HepG2 (cell line): Measurements from ENCODE around the gene ZNF865. TPM values are rescaled to one million over a fixed set of nuclear protein-coding genes. Genes with fewer than 3 reads are reported as not detected.

Experiments
- ASH2L ChIP-seq: fragments of 300-600, 200-600 bp; sonication (generic); IDR thresholded peaks from 2 replicates; pipeline ENCODE4 v1.7.0; 2017; ENCODE audit warnings: low read depth, mild to moderate bottlenecking, moderate library complexity, mixed read lengths, low read length; ENCODE audit not compliant: insufficient read length
- ATAD3A ChIP-seq: sonication (generic); formaldehyde crosslinking; IDR thresholded peaks from 2 replicates; pipeline ENCODE4 v1.4.0; 2020; ENCODE audit warnings: missing genetic modification reagents
- CCDC6 ChIP-seq: sonication (generic); formaldehyde crosslinking; IDR thresholded peaks from 2 replicates; pipeline ENCODE4 v1.8.1; 2022; ENCODE audit warnings: mild to moderate bottlenecking, missing genetic modification reagents, moderate library complexity
- EED ChIP-seq: sonication (generic); formaldehyde crosslinking; IDR thresholded peaks from 2 replicates; pipeline ENCODE4 v1.5.0; 2020; ENCODE audit warnings: mild to moderate bottlenecking, missing genetic modification reagents
- ETV5 ChIP-seq: IDR thresholded peaks from 2 replicates; pipeline ENCODE4 v1.6.1; 2018; ENCODE audit warnings: missing biosample characterization, missing genetic modification reagents, inconsistent platforms, borderline replicate concordance
- MED13 ChIP-seq: sonication (generic); formaldehyde crosslinking; IDR thresholded peaks from 2 replicates; pipeline ENCODE4 v1.5.0; 2020; ENCODE audit warnings: missing genetic modification reagents
- NFYC ChIP-seq: IDR thresholded peaks from 2 replicates; pipeline ENCODE4 v1.6.1; 2016; ENCODE audit warnings: missing genetic modification reagents, missing compliant biosample characterization
- SP1 ChIP-seq, 2 experiments: fragments of 450-650 bp in 1 of 2; sonication (generic) in 1 of 2; formaldehyde crosslinking in 1 of 2; IDR thresholded peaks; 2 replicates each; pipeline versions ENCODE4 v1.4.0 to v1.6.1; 2016 to 2020; ENCODE audit warnings: missing genetic modification reagents in 1 of 2
- TCF12 ChIP-seq, 2 experiments: fragments of 450-650 bp in 1 of 2; sonication (generic) in 1 of 2; formaldehyde crosslinking in 1 of 2; IDR thresholded peaks; 2 replicates each; pipeline versions ENCODE4 v1.6.1 to v1.8.0; 2017 to 2022; ENCODE audit warnings: antibody characterized with exemption in 1 of 2, mild to moderate bottlenecking in 1 of 2, missing genetic modification reagents in 1 of 2, moderate library complexity in 1 of 2
- ZFX ChIP-seq: sonication (generic); formaldehyde crosslinking; IDR thresholded peaks from 2 replicates; pipeline ENCODE4 v1.4.0; 2020; ENCODE audit warnings: mild to moderate bottlenecking, low read depth, missing genetic modification reagents, moderate library complexity
- ZNF335 ChIP-seq: sonication (generic); formaldehyde crosslinking; IDR thresholded peaks from 2 replicates; pipeline ENCODE4 v1.4.0; 2020; ENCODE audit warnings: missing genetic modification reagents
- ZNF557 ChIP-seq: sonication (generic); formaldehyde crosslinking; IDR thresholded peaks from 2 replicates; pipeline ENCODE4 v1.4.0; 2020; ENCODE audit warnings: missing genetic modification reagents
- ZNF768 ChIP-seq: sonication (generic); formaldehyde crosslinking; IDR thresholded peaks from 2 replicates; pipeline ENCODE4 v1.4.0; 2020; ENCODE audit warnings: missing genetic modification reagents
- ZNF792 ChIP-seq: IDR thresholded peaks from 2 replicates; pipeline ENCODE4 v1.6.1; 2016
- polyA plus RNA-seq, 8 experiments: library from polyadenylated mRNA; depleted of rRNA in 3 of 8; stranded (reverse) in 7 of 8; unstranded in 1 of 8; fragments of >200 nt; fragmentation: Illumina TruSeq in 4 of 8; extraction: Trizol in 4 of 8; gene quantifications; 2 replicates each; pipeline versions ENCODE4 v1.2.1 to v1.2.3, GENCODE V29; 2011 to 2016; ENCODE audit warnings: low read depth in 4 of 8, missing spikeins in 1 of 8, mixed read lengths in 1 of 8; ENCODE audit not compliant: insufficient read depth in 1 of 8
- total RNA-seq, 5 experiments: library from RNA; depleted of rRNA; stranded (reverse); fragments of >200 nt; fragmentation: Illumina TruSeq; extraction: Trizol; gene quantifications; 2 replicates each; pipeline ENCODE4 v1.2.3, GENCODE V29; 2016; ENCODE audit warnings: low read depth in 1 of 5
- TF ChIP-seq, protein P1 (sequence below): sonication (generic); formaldehyde crosslinking; IDR thresholded peaks from 2 replicates; pipeline ENCODE4 v1.8.1; 2023; ENCODE audit warnings: mild to moderate bottlenecking, inconsistent platforms, moderate library complexity, missing genetic modification reagents, borderline replicate concordance
- TF ChIP-seq, protein P2 (sequence below): sonication (generic); formaldehyde crosslinking; IDR thresholded peaks from 2 replicates; pipeline ENCODE4 v1.8.0; 2022; ENCODE audit warnings: missing genetic modification reagents, mild to moderate bottlenecking, borderline replicate concordance
- TF ChIP-seq, protein P3 (sequence below): sonication (generic); formaldehyde crosslinking; IDR thresholded peaks from 2 replicates; pipeline ENCODE4 v1.9.0; 2021; ENCODE audit warnings: missing genetic modification reagents, borderline replicate concordance
- TF ChIP-seq, protein P4 (sequence below): sonication (generic); formaldehyde crosslinking; IDR thresholded peaks from 2 replicates; pipeline ENCODE4 v1.9.0; 2022; ENCODE audit warnings: low read depth, missing genetic modification reagents

ZNF865 gene
- total and polyA plus RNA-seq, 2 of the 13 experiments (the other 11 are each of a cell fraction or from before 2014, with no cell fraction given): 0.93 to 1.0 TPM

DNA sequence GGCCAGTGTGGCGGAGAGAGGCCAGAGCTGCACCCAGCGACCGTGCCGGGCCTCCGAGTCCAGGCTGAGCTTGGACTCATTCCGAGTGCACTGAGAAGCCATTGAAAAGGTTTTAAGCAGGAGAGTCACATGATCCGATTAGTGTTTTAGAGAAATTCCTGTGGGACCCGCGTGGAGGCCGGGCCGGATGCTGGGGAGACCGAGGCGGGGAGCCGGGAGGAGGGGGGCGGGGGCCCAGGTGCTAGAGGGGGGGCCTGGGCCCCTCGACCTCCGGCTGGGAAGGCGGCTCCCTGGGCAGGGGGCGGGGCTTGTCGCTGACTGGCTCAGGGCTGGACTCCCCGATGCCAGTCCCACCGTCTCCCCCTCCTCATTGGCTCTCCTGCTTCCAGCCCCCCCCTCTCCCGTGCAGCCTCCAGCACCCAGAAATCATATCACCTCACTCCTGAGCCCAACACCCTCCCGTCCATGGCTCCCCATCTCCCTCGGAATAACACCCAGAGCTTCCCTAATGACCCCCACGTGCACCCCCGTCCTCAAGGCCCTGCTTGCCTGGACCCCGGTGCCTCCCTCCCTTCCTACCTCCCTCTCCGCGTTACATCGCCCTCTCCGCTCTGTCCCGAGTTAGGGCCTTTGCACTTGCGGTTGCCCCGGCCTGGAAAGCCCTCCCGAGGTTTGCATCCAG is 19.6 kb upstream of the ZNF865 start (continued):
- TF ChIP-seq ZNF768 (CRISPR knock-in tag): no peak
- peak; percentile 69; the same call in 1 of the 2 replicates for TF ChIP-seq ETV5 (CRISPR knock-in tag)
- TF ChIP-seq, protein P1, sequence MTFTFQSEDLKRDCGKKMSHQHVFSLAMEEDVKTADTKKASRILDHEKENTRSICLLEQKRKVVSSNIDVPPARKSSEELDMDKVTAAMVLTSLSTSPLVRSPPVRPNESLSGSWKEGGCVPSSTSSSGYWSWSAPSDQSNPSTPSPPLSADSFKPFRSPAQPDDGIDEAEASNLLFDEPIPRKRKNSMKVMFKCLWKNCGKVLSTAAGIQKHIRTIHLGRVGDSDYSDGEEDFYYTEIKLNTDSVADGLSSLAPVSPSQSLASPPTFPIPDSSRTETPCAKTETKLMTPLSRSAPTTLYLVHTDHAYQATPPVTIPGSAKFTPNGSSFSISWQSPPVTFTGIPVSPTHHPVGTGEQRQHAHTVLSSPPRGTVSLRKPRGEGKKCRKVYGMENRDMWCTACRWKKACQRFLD (CRISPR knock-in tag): no peak
- peak; percentile 65 for TF ChIP-seq ZFX (CRISPR knock-in tag)
- TF ChIP-seq, protein P2, sequence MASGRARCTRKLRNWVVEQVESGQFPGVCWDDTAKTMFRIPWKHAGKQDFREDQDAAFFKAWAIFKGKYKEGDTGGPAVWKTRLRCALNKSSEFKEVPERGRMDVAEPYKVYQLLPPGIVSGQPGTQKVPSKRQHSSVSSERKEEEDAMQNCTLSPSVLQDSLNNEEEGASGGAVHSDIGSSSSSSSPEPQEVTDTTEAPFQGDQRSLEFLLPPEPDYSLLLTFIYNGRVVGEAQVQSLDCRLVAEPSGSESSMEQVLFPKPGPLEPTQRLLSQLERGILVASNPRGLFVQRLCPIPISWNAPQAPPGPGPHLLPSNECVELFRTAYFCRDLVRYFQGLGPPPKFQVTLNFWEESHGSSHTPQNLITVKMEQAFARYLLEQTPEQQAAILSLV (CRISPR knock-in tag): 0 out of 2 replicates have a peak, but pooled peaks have one; percentile 54
- TF ChIP-seq MED13: no peak
- no peak for TF ChIP-seq ZNF335 (CRISPR knock-in tag)
- TF ChIP-seq ZNF557: no peak
- no peak for TF ChIP-seq TCF12 (IDR thresholded peaks at IDR 0.05)
- no peak for TF ChIP-seq TCF12 (CRISPR knock-in tag; IDR thresholded peaks at IDR 0.05)
- no peak for TF ChIP-seq SP1 (IDR thresholded peaks at IDR 0.05)
- TF ChIP-seq SP1 (CRISPR knock-in tag; IDR thresholded peaks at IDR 0.05): 0 out of 2 replicates have a peak, but pooled peaks have one; percentile 36
- TF ChIP-seq NFYC: peak; percentile 81
- no peak for TF ChIP-seq ATAD3A (CRISPR knock-in tag)
- peak; percentile 31 for TF ChIP-seq ASH2L
- no peak for TF ChIP-seq EED (CRISPR knock-in tag)
- TF ChIP-seq, protein P3, sequence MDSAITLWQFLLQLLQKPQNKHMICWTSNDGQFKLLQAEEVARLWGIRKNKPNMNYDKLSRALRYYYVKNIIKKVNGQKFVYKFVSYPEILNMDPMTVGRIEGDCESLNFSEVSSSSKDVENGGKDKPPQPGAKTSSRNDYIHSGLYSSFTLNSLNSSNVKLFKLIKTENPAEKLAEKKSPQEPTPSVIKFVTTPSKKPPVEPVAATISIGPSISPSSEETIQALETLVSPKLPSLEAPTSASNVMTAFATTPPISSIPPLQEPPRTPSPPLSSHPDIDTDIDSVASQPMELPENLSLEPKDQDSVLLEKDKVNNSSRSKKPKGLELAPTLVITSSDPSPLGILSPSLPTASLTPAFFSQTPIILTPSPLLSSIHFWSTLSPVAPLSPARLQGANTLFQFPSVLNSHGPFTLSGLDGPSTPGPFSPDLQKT (CRISPR knock-in tag): no peak
- TF ChIP-seq, protein P4, sequence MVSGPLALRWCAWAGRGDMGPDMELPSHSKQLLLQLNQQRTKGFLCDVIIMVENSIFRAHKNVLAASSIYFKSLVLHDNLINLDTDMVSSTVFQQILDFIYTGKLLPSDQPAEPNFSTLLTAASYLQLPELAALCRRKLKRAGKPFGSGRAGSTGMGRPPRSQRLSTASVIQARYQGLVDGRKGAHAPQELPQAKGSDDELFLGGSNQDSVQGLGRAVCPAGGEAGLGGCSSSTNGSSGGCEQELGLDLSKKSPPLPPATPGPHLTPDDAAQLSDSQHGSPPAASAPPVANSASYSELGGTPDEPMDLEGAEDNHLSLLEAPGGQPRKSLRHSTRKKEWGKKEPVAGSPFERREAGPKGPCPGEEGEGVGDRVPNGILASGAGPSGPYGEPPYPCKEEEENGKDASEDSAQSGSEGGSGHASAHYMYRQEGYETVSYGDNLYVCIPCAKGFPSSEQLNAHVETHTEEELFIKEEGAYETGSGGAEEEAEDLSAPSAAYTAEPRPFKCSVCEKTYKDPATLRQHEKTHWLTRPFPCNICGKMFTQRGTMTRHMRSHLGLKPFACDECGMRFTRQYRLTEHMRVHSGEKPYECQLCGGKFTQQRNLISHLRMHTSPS: no peak
- TF ChIP-seq ZNF792 (CRISPR knock-in tag): no peak
- TF ChIP-seq CCDC6 (CRISPR knock-in tag): 0 out of 2 replicates have a peak, but pooled peaks have one; percentile 31
